Measurements from ENCODE around the gene ROR1. TPM values are rescaled to one million over a fixed set of nuclear protein-coding genes. Genes with fewer than 3 reads are reported as not detected.

Gene ROR1
- total and polyA plus RNA-seq, 9 of the 15 experiments (the other 6 are each of a cell fraction or from before 2014, with no cell fraction given), result 0.02 TPM; not detected in 8

- no peak for TF ChIP-seq ZNF551 (CRISPR knock-in tag; IDR thresholded peaks at IDR 0.05)
- no peak for TF ChIP-seq ZBTB11 (CRISPR knock-in tag; IDR thresholded peaks at IDR 0.05)
- TF ChIP-seq C11orf30 (IDR thresholded peaks at IDR 0.05; ENCODE audit: low read depth), result no peak
- no peak for TF ChIP-seq HNRNPK (IDR thresholded peaks at IDR 0.05; ENCODE audit: low read depth, low read length, poor library complexity, severe bottlenecking)
- TF ChIP-seq SMC3 (conservative IDR thresholded peaks at IDR 0.05; ENCODE audit: insufficient read depth, low read depth, low read length), result no peak
- TF ChIP-seq E2F5 (CRISPR knock-in tag; IDR thresholded peaks at IDR 0.05), result no peak
- H3K9me1 ChIP-seq (ENCODE audit: control insufficient read depth, insufficient read depth, low read length), result no peaks in the 10 kb centered on the region
- H3K36me3 ChIP-seq (ENCODE audit: control insufficient read depth, insufficient read depth, low read length), result no peaks in the 10 kb centered on the region
- ChIA-PET POLR2A (no interaction called here), CTCF (ENCODE audit: low intra/inter-chr PET ratio) (no interaction called here)
- 0% methylated on average over 4 of the region's 5 CpGs for whole genome bisulfite sequencing (ENCODE audit: insufficient coverage, low coverage, missing lambda C conversion rate)
- H3K9me3 ChIP-seq (replicated peaks; ENCODE audit: control insufficient read depth, insufficient read depth, low read depth, low read length), result no peaks in the 10 kb centered on the region
- H3K9ac ChIP-seq (ENCODE audit: insufficient read depth in 1 of 2, low read depth in 2 of 2, low read length in 2 of 2), result no peak overlapping the region
- no peak overlapping the region for H2AFZ ChIP-seq (ENCODE audit: low read depth, low read length)
- no peak overlapping the region for H3K4me2 ChIP-seq (ENCODE audit: insufficient read depth, low read length)
- FAIRE-seq (no peak), ATAC-seq (no peak), DNase-seq (ENCODE audit: extremely low read depth in 1 of 4, low spot score in 3 of 4) (no peak)
- no peaks in the 10 kb centered on the region for H3K79me2 ChIP-seq (ENCODE audit: control insufficient read depth, insufficient read depth, low read length)
- no peak overlapping the region for H3K27ac ChIP-seq (ENCODE audit: extremely low read depth, low read depth, low read length)
- BruUV-seq (replicated peaks), result no TSS peak
- intact Hi-C loops (cut with micrococcal nuclease) (no loop called here), in situ Hi-C loops (cut with MboI) (no loop called here)
- H3K4me3 ChIP-seq, result no peak overlapping the region
- H3K4me1 ChIP-seq (replicated peaks in 1 of 2; ENCODE audit: control insufficient read depth in 2 of 2, insufficient read depth in 2 of 2, low read length in 2 of 2), result no peaks in the 10 kb centered on the region
- H3K27me3 ChIP-seq (ENCODE audit: control insufficient read depth in 2 of 2, insufficient read depth in 2 of 2, low read length in 2 of 2), result 0 out of 5 replicates have a peak, but pooled peaks cover 0 to 4% of the 10 kb centered on the region in 2 experiments
- H4K20me1 ChIP-seq (replicated peaks; ENCODE audit: control insufficient read depth, insufficient read depth, low read length), result no peaks in the 10 kb centered on the region
Observed at GRCh38 chr1:63903947-63904610, 130.3 kb downstream of the ROR1 start.
